IPS DF 4.7 (cell line): ENCODE results near the gene KIRREL3.

Source experiments
- DNase-seq: peaks from one replicate; pipeline ENCODE4 v3.0.0-alpha.2; 2013; ENCODE audit warnings: low spot score; ENCODE audit errors: extremely low read depth

Gene KIRREL3

DNA sequence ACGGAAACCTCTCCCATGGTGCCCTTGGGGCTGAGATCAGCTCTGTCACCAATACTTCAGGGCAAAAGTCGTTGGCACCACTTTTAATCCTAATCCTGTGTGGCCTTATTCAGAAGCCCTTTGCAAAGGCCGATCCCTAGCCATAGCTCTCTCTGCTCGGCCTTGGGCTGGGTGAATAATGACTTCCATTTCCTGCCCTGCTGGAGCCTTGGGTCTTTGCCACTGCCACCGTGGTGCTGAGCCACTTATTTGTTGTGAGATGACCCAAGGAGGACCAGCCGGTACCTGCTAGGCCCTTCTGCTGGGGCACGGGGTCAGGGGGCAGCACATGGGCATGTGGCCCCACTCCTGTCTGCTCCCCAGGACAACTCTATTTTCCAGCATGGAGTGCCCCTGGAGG is 456.9 kb downstream of the KIRREL3 start:
- DNase-seq, result no peak

DNA sequence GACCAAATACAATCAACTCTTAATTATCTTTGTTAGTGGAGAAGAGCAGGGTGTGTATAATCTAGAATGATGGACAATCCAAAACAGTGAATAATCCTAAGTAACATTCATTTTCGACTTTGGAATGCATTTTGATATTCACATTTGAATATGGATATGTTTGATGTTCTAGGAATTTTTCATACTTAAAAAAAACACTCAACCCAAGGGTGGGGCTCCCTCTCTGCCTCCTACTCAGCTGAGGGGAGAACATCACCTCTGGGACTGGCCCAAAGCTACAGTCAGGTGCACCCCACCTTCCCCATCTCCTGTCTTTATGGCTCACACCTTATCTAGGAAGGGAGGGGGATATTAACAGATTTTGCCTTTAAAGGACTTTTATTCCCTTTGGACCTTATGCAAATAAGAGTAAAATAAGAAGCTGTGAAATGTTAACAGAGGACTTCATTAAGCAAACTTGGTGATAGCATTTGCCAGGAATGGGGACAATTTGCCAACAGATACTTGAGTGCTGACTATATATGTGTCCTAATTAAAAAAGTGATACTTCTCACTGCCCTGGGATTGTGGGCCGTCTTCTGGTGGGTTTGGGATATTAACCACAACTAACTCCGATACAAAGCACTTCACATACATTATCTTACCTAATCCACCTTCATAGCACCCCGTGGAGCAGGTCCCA is 458.1 kb downstream of the KIRREL3 start:
- DNase-seq, result no peak

DNA sequence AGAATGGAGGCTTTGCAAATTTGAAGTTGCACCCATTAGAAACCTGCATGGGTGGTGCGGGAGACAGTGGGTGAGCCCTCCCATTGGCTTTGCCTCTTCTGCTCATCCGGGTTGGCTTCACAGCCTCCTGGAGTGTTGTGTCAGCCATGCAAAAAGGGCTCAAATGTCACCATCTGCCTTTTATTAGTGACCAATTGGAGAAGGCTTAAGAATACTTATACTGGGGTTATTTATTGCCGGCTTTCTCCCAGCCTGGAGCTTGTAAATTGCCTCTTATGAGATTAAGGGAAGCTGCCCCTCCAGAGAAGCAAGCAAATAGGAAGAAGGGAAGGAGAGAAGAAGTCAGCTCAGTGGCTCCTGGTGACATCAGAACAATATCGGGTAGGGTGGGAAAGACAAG is 462.5 kb downstream of the KIRREL3 start:
- DNase-seq, result no peak

GRCh38 chr11:126537492-126537891 is 463.1 kb downstream of the KIRREL3 start:
- no peak for DNase-seq

GRCh38 chr11:126534141-126534805 is 466.3 kb downstream of the KIRREL3 start:
- DNase-seq, result no peak

- DNase-seq, result no peak
Observed at GRCh38 chr11:126533560-126533959, 467.0 kb downstream of the KIRREL3 start.

DNA sequence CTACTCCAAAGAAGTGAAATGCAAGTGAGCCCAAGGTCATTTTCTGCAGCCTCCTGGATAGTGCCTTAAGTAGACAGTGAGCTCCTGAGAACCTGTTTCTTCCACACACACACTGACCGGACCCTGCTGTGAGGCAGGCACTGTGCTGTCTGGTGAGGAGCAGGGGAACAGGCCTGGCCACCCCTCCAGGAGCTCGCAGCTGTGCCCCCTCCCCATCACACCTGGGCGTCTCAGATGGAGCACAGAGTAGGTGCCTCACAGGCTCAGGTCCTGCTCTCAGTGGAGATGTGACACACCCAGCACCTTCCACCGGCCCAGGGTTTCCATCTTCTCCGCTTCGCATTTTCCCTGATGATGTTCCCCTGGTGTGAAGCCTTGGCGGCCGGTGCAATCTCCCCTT is 470.2 kb downstream of the KIRREL3 start:
- no peak for DNase-seq

- no peak for DNase-seq
Observed at GRCh38 chr11:126529037-126529436, 471.5 kb downstream of the KIRREL3 start.

DNA sequence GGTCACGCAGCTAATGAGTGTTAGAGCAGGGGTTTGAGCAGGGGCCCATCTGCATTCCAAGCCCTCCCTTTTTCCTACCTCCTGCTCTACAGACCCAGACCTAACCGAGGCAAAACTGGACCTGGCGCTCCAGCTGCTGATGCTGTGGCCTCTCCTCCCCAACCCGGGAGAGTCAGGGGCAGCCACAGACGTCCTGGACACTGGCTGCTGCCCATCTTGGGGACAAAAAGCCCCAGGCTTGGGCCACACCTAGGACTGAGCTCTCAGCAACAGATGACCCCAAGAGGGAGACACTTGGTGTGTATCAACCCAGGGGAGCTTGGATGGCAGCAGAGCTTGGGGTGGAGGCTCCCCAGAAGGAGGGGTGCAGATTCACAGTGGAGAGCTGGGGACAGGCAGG is 472.5 kb downstream of the KIRREL3 start:
- no peak for DNase-seq

GRCh38 chr11:126527651-126528050 is 472.9 kb downstream of the KIRREL3 start:
- no peak for DNase-seq

DNA sequence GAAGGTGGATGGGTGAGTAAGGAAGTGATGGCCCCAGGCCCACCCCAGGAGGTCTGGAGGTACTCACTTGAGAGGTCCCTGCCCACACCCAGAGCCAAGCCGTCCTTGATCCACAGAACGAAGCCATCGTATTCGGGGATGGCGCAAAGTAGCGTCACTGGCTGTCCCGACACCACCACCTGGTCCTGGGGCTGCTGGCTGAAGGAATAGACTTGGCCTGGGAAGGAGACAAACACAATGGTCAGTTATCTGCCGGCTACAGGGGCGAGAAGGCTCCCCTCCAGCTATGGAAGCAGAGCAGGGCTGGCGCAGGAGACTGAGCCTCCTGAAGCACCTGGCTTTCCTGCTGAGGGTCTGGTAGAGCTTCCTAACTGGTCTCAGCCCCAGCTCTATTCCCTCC is 474.1 kb downstream of the KIRREL3 start:
- no peak for DNase-seq

DNA sequence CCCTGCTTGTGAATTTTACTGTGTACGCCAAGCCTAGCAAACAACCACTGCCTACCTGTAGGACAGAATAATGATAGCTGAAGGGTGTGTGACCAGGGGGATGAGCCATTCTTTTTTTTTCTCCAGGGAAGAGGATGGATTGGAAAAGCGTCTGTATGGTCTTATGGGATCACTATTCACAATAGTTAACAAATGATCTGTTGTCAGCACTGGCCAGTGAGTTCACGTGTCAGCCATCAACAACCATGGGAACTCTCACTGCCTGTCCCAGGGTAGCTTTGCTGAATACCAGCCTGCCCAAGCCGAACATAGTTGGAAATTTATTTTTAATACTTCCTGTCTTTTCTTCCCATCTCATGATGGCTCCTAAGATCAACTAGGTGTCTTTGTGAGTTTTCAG is 474.9 kb downstream of the KIRREL3 start:
- no peak for DNase-seq

- DNase-seq, result no peak
Observed at GRCh38 chr11:126525216-126525615, 475.4 kb downstream of the KIRREL3 start.

DNA sequence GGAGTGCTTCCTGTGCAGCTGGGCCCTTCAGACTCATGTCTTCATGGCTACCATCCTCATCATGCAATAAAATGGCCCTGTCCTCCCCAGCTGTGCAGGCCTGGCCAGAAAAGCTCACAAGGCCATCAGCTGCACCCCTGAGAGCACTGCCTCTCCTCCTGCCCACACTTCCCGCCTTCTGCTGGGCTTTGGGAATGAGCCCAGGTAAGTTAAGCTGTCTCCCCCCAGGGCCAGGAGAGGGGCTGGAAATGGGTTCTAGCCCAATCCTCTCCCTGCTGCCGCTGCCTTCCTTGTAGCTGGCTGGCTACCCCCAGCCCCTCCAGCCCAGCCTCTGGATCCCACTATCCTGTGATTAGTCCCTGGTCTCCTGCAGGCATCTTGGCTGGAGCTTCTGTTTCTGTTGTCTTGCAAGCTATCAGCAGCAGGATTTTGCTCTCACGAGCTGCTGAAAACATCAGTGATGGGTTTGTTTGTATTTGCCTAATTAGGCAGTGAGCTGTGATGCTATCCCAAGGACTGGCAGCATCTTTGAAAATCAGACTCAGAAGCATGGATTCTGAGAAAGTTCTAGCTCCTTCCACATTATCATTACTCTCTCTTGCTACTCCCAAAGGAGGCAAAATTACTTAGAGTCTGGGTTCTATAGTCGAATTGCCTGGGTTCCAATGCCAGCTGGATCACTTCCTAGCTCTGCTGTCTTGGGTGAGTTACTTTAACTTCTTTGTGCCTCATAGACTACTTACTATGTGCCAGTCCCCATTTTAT is 476.9 kb downstream of the KIRREL3 start:
- no peak for DNase-seq

- no peak for DNase-seq
Observed at GRCh38 chr11:126522606-126523005, 478.0 kb downstream of the KIRREL3 start.

- no peak for DNase-seq
Observed at GRCh38 chr11:126522152-126522551, 478.4 kb downstream of the KIRREL3 start.

DNA sequence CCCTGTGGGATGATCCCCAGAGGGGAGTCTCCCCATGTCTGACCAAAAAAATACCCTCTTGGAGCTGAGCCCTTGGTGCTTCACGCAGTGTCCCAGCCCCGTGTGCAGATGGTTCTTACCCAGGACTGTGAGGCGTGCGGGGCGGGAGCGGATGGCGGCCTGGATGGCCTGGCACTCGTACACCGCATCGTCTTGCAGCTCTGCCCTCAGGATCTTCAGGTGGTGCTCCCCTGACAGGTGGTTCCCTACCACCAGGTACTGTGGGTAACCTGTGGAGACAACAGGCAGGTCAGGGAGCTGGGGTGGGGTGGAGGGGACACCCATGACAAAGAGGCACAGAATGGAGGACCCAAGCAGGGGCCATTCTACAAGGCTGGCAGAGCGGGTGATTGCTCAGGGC is 479.4 kb downstream of the KIRREL3 start:
- no peak for DNase-seq

DNA sequence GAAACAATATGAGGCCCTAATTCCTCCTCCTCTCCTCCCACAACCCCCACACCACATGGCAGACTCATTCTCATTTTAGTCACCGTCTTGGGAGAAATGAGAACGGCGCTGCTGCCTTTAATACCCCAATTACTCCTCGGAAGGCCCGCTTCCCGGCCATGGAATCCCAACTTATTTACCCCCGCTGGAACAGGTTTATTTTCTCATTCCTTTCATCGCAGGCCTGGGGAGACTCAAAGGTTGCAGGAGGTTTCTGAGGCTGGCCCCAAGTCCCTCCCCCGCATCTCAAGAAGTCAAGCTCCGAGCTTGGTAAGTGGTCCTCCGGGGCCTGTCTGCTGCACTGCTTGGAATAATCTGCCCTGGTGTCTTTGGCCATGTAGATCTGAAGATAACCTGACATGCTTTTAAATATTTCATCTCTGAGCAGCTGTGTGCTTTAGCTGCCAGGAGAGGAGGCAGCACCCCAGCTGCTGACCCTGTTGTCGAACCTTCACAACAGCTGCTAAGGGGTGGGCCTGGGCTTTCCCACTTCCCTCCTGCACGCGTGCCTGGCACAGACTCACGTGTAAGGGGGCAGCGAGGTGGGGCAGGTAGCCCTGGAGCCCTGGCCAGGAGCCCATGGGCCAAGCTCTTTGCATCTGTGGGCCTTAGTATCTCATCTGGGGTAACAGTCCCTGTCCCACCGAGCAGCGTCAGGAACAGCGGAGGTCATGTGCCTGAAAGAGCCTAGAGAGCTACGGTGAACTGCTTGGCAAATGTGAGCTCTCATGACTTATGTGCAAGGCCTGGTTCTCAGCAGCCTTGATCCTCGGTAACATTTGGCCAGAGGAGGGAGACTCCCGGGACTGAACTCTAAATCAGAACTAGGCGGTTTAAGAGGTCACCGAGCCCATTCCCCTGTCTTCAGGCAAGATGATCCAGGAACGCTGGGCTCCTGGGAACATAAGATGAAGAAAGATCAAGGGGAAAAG is 480.5 kb downstream of the KIRREL3 start:
- DNase-seq, result no peak

- no peak for DNase-seq
Observed at GRCh38 chr11:126518972-126519690, 481.4 kb downstream of the KIRREL3 start.

DNA sequence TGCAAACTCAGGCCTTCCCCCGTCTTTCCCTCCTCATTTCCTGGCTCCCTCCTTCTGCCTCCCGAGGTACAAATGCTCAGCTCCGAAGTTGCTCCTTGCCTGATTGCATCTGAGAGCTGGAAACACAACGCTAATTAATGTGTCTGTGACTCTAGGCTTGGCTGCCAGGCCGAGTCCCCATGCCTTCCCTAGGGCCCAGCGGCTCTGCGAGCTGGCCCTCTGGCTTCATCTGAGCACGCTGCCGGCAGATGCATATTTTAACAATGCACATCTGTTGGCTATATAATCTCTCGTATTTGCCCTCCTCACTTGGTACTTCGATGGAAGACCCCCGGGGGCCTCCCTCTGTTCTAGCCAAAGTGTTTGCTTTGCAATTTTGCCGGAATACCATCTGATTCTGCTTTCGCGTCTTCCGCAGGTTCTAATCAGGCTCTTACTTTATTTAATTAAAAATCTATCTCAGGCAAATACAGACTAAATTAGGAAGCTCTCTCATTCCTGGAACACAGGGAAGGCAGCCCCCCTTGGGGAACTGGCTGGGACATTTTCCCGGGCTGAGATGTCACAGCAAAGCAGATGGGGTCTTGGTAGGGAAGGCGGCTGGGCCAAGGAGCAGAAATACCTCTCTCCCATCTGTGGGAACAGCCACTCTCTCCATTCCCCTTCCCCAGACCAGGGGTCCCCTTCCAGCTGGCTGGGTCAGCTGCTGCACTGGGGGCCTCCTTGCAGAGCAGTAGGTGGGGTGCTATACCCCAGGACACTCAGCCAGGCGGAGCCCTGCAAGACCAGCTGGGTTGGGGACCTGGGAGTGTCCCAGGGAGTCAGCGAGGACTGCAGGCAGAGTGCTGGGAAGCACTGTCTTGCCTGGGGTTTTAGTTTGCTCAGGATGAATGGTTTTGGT is 482.2 kb downstream of the KIRREL3 start:
- no peak for DNase-seq
